Neural crest cell (in vitro differentiated cells): Measurements from ENCODE around the gene OR51E2. TPM values are rescaled to one million over a fixed set of nuclear protein-coding genes. Genes with fewer than 3 reads are reported as not detected.

ENCODE experiments used
- DNase-seq: peaks from one replicate; pipeline ENCODE4 v3.0.0; 2021; ENCODE audit warnings: low read depth, mixed read lengths, low spot score
- H3K27ac Mint-ChIP-seq: one replicate; pipeline ENCODE4 v1.8.0; 2021; ENCODE audit warnings: mild to moderate bottlenecking, mixed read lengths; ENCODE audit not compliant: unreplicated experiment
- H3K27me3 Mint-ChIP-seq: 2 replicates; pipeline ENCODE4 v1.8.0; 2021; ENCODE audit warnings: low read depth, mild to moderate bottlenecking, mixed read lengths
- H3K36me3 Mint-ChIP-seq: 2 replicates; pipeline ENCODE4 v1.8.0; 2021; ENCODE audit warnings: low read depth, mild to moderate bottlenecking, mixed read lengths
- H3K4me1 Mint-ChIP-seq: 2 replicates; pipeline ENCODE4 v1.8.0; 2021; ENCODE audit warnings: mixed read lengths
- H3K4me3 Mint-ChIP-seq: one replicate; pipeline ENCODE4 v1.8.0; 2021; ENCODE audit warnings: mild to moderate bottlenecking, mixed read lengths
- H3K9me3 Mint-ChIP-seq: 2 replicates; pipeline ENCODE4 v1.8.0; 2021; ENCODE audit warnings: mixed read lengths
- total RNA-seq: library from RNA; stranded (reverse); gene quantifications from 2 replicates; pipeline ENCODE4 v1.2.1, GENCODE V29; 2021
- TF ChIP-seq, protein P1 (sequence below): fragments of 200-600 bp; sonication (generic); conservative IDR thresholded peaks from 2 replicates; pipeline ENCODE4 v1.5.0; 2021; ENCODE audit warnings: antibody characterized with exemption, mild to moderate bottlenecking

Gene OR51E2
- total RNA-seq, 1 donor from 2014 or later: not detected

DNA sequence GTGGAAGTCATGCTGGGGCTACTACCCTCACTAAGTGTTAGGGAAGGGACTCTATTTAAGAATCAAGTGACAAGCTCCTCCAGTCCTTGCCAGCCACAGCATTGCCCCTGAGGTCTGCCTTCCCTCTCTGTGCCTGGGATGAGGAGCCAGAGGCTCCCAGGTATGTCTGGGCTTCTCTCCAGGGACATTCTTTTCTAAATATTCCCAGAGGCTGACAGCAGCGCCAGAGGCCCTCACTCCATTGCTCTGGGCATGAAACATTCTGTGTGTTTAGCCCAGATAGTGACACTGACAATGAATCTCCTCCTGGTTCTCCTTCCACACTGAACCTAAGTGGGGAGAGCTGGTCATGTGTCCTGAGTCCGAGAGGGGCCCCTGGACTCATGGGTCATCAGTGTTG is 51.7 kb downstream of the OR51E2 start:
- no peaks in the 10 kb centered on the region for H3K9me3 Mint-ChIP-seq
- no peak overlapping the region for H3K4me3 Mint-ChIP-seq
- H3K27me3 Mint-ChIP-seq: peaks cover 29% of the 10 kb centered on the region
- H3K27ac Mint-ChIP-seq: no peak overlapping the region
- no peaks in the 10 kb centered on the region for H3K36me3 Mint-ChIP-seq
- TF ChIP-seq, protein P1, sequence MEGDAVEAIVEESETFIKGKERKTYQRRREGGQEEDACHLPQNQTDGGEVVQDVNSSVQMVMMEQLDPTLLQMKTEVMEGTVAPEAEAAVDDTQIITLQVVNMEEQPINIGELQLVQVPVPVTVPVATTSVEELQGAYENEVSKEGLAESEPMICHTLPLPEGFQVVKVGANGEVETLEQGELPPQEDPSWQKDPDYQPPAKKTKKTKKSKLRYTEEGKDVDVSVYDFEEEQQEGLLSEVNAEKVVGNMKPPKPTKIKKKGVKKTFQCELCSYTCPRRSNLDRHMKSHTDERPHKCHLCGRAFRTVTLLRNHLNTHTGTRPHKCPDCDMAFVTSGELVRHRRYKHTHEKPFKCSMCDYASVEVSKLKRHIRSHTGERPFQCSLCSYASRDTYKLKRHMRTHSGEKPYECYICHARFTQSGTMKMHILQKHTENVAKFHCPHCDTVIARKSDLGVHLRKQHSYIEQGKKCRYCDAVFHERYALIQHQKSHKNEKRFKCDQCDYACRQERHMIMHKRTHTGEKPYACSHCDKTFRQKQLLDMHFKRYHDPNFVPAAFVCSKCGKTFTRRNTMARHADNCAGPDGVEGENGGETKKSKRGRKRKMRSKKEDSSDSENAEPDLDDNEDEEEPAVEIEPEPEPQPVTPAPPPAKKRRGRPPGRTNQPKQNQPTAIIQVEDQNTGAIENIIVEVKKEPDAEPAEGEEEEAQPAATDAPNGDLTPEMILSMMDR: no peak
- H3K4me1 Mint-ChIP-seq: no peaks in the 10 kb centered on the region
- DNase-seq: no peak

DNA sequence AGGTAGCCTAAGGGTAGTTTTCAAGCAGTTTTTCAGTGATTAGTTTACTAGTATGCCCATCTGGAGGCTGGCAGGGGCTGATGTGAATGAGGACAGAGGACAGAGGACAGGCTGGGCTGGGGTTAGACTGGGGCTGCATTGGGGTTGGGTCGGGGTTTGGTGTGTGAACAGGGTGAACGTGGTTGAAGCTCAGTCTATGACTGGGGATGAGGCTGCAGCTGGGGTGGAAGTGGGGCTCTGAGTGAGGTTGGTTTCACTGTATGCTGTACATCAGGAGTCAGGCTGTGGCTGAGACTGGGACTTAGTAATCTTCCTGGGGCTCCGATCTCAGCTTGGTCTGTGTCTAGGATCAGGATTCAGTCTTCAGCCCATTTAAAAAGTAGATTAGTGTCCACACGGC is 53.4 kb downstream of the OR51E2 start:
- DNase-seq: no peak
- no peaks in the 10 kb centered on the region for H3K4me1 Mint-ChIP-seq
- peaks cover 15% of the 10 kb centered on the region for H3K27me3 Mint-ChIP-seq
- no peaks in the 10 kb centered on the region for H3K9me3 Mint-ChIP-seq
- no peaks in the 10 kb centered on the region for H3K36me3 Mint-ChIP-seq
- no peak overlapping the region for H3K4me3 Mint-ChIP-seq
- H3K27ac Mint-ChIP-seq: no peak overlapping the region
- TF ChIP-seq, protein P1: no peak

DNA sequence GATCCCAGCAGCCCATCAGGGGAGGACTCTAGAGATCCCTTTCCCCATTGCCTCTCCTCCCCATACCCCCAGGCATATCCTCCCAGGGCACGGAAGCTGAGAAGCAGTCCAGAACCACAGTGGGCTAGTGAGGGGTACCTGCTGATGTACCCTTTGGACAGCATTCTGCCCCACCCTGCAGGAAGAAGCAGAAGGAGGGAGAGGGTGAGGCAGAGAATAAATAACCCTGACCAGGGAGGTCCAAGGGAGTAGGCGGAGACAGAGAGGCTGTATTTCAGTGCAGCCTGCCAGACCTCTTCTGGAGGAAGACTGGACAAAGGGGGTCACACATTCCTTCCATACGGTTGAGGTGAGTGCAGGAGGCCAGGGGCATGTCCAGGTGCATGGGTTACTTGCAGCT is 54.0 kb downstream of the OR51E2 start, which contains the start of gene OR51E1:
Gene OR51E1, plus strand, starts transcription at position 301 of the 400 bp plus-strand sequence. CDS start 8,545 bp downstream, outside the sequence.
- DNase-seq: no peak
- no peaks in the 10 kb centered on the region for H3K36me3 Mint-ChIP-seq
- no peaks in the 10 kb centered on the region for H3K4me1 Mint-ChIP-seq
- H3K4me3 Mint-ChIP-seq: no peak within 1 kb of the TSS
- H3K27me3 Mint-ChIP-seq: peaks cover 13% of the 10 kb centered on the region
- no peaks in the 10 kb centered on the region for H3K9me3 Mint-ChIP-seq
- TF ChIP-seq, protein P1: no peak
- peak within 1 kb of the TSS; percentile 83 for H3K27ac Mint-ChIP-seq

DNA sequence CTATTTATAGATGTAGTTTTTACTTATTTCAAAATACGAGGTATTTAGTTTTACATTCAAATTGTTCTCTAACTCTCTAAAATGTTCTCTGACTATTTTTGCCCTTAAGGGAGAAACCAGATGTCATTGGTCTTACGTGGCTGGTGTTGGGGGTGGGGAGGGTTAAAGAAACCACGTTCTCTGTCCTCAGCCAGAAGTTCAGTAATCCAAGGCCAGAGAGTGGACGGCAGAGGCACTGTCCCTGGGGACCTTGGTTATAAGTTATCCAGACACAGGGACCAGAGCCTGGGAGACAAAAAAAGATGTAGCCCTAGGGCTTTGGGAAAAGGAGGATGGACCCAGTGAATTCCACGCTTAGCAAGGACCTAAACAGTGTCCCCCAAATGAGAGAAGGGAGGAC is 54.6 kb downstream of the OR51E2 start:
- no peak overlapping the region for H3K4me3 Mint-ChIP-seq
- peaks cover 11% of the 10 kb centered on the region for H3K27me3 Mint-ChIP-seq
- H3K4me1 Mint-ChIP-seq: no peaks in the 10 kb centered on the region
- no peaks in the 10 kb centered on the region for H3K36me3 Mint-ChIP-seq
- TF ChIP-seq, protein P1: no peak
- no peak overlapping the region for H3K27ac Mint-ChIP-seq
- no peak for DNase-seq
- H3K9me3 Mint-ChIP-seq: no peaks in the 10 kb centered on the region

DNA sequence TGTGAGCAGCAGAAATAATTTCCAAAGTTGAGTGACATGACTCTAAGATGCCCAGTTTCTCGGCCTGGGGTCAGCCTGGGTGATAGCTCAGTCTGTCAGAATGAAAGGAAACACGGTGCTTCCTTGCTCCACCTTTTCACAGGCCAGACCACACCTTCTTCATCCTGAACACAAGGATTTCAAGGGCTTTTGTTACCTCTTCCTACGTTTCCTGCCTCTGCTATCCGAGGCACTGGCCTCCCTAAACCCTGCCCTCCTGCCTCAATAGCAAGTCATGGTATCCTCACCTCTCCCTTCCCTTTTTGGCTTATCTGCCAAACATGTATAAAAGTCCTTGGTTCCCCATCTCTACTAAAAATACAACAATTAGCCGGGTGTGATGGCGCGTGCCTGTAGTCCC is 55.6 kb downstream of the OR51E2 start:
- Mint-ChIP-seq H3K9me3 (no peaks in the 10 kb centered on the region), H3K27ac (no peak overlapping the region), H3K4me3 (no peak overlapping the region), H3K4me1 (no peaks in the 10 kb centered on the region), H3K27me3 (peaks cover 10% of the 10 kb centered on the region), H3K36me3 (no peaks in the 10 kb centered on the region)
- no peak for DNase-seq
- TF ChIP-seq, protein P1: no peak

DNA sequence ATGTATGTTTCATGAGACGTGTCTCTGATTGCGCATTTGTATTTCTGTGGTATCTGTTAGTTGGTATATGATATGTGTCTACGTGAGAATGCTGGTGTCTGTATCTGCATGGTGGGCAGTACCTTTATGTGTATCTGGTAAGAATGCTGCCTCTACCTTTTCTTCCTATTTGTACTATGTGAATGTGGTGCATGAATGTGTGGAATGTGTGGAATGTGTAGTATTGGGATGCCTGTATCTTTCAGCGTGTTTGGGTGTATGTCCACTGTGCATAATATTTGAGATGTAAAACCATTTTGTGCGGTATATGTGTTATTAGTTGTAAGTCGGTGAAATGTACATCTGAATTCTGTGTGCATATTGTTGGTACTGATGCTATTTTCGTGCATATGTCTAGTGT is 56.2 kb downstream of the OR51E2 start:
- peaks cover 10% of the 10 kb centered on the region for H3K27me3 Mint-ChIP-seq
- TF ChIP-seq, protein P1: no peak
- H3K27ac Mint-ChIP-seq: no peak overlapping the region
- no peaks in the 10 kb centered on the region for H3K36me3 Mint-ChIP-seq
- no peak for DNase-seq
- H3K9me3 Mint-ChIP-seq: no peaks in the 10 kb centered on the region
- no peak overlapping the region for H3K4me3 Mint-ChIP-seq
- no peaks in the 10 kb centered on the region for H3K4me1 Mint-ChIP-seq
